WTC11 (cell line): ENCODE data around the gene KMT2A.

Experiments
- CTCF ChIP-seq: fragments of 200-600 bp; IDR thresholded peaks from 2 replicates; pipeline ENCODE4 v1.8.0; 2022; ENCODE audit warnings: antibody characterized with exemption
- PREB ChIP-seq: sonication (generic); formaldehyde crosslinking; IDR thresholded peaks from 2 replicates; pipeline ENCODE4 v1.8.1; 2022; ENCODE audit warnings: mild to moderate bottlenecking, missing genetic modification reagents, moderate library complexity, borderline replicate concordance
- ZBTB21 ChIP-seq: sonication (generic); formaldehyde crosslinking; IDR thresholded peaks from 2 replicates; pipeline ENCODE4 v1.8.1; 2023; ENCODE audit warnings: mild to moderate bottlenecking, missing genetic modification reagents, borderline replicate concordance
- ZMAT4 ChIP-seq: fragments of 250-450 bp; sonication (Bioruptor Pico); IDR thresholded peaks from 2 replicates; pipeline ENCODE4 v1.9.0; 2021; ENCODE audit warnings: mild to moderate bottlenecking
- TF ChIP-seq, protein P1 (sequence below): sonication (generic); formaldehyde crosslinking; IDR thresholded peaks from 2 replicates; pipeline ENCODE4 v1.8.0; 2022; ENCODE audit warnings: mild to moderate bottlenecking, missing genetic modification reagents

- TF ChIP-seq CTCF (no peak), PREB (CRISPR knock-in tag) (no peak), ZMAT4 (no peak), ZBTB21 (CRISPR knock-in tag) (no peak)
- TF ChIP-seq, protein P1, sequence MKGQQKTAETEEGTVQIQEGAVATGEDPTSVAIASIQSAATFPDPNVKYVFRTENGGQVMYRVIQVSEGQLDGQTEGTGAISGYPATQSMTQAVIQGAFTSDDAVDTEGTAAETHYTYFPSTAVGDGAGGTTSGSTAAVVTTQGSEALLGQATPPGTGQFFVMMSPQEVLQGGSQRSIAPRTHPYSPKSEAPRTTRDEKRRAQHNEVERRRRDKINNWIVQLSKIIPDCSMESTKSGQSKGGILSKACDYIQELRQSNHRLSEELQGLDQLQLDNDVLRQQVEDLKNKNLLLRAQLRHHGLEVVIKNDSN, result no peak
Observed at GRCh38 chr11:118497831-118498230, 61.5 kb downstream of the KMT2A start.
